SK-N-SH treated with all-trans-retinoic acid at 6 μM for 48 hours (cell line): Measurements from ENCODE around the gene DHX40.

Source experiments
- ARNTL ChIP-seq: fragments of 450-650 bp; formaldehyde crosslinking; IDR thresholded peaks from 2 replicates; pipeline ENCODE4 v1.5.0; 2020; ENCODE audit warnings: low read depth, mild to moderate bottlenecking, moderate library complexity, borderline replicate concordance
- BACH2 ChIP-seq: fragments of 250-450 bp; sonication (Bioruptor Pico); IDR thresholded peaks from 2 replicates; pipeline ENCODE4 v1.9.0; 2021; ENCODE audit warnings: mild to moderate bottlenecking, borderline replicate concordance
- CSDC2 ChIP-seq: fragments of 250-450 bp; sonication (Bioruptor Pico); IDR thresholded peaks from 2 replicates; pipeline ENCODE4 v1.5.0; 2020; ENCODE audit warnings: mild to moderate bottlenecking, moderate library complexity
- ESRRG ChIP-seq: fragments of 250-450 bp; sonication (Bioruptor Pico); IDR thresholded peaks from 2 replicates; pipeline ENCODE4 v1.6.1; 2021; ENCODE audit warnings: mild to moderate bottlenecking
- ISL1 ChIP-seq: fragments of 250-450 bp; sonication (Bioruptor Pico); IDR thresholded peaks from 2 replicates; pipeline ENCODE4 v2.1.2; 2022; ENCODE audit warnings: mild to moderate bottlenecking, moderate library complexity
- RARB ChIP-seq: fragments of 250-450 bp; sonication (Bioruptor Pico); IDR thresholded peaks from 2 replicates; pipeline ENCODE4 v1.8.0; 2021; ENCODE audit warnings: mild to moderate bottlenecking, moderate library complexity
- TCF4 ChIP-seq: fragments of 250-450 bp; sonication (Bioruptor Pico); IDR thresholded peaks from 2 replicates; pipeline ENCODE4 v1.8.0; 2021; ENCODE audit warnings: mild to moderate bottlenecking, moderate library complexity, borderline replicate concordance
- TOX ChIP-seq: fragments of 250-450 bp; sonication (Bioruptor Pico); IDR thresholded peaks from 2 replicates; pipeline ENCODE4 v1.8.0; 2021; ENCODE audit warnings: mild to moderate bottlenecking, moderate library complexity, borderline replicate concordance
- ZFP30 ChIP-seq: fragments of 450-650 bp; formaldehyde crosslinking; IDR thresholded peaks from 2 replicates; pipeline ENCODE4 v1.5.0; 2022; ENCODE audit warnings: mild to moderate bottlenecking, moderate library complexity
- ZNF70 ChIP-seq: fragments of 450-650 bp; formaldehyde crosslinking; IDR thresholded peaks from 2 replicates; pipeline ENCODE4 v1.5.0; 2020; ENCODE audit warnings: mild to moderate bottlenecking, moderate library complexity
- TF ChIP-seq, protein P1 (sequence below): fragments of 250-450 bp; sonication (Bioruptor Pico); IDR thresholded peaks from 2 replicates; pipeline ENCODE4 v1.5.1; 2020; ENCODE audit warnings: low read depth, mild to moderate bottlenecking, moderate library complexity
- TF ChIP-seq, protein P2 (sequence below): fragments of 250-450 bp; sonication (Bioruptor Pico); IDR thresholded peaks from 2 replicates; pipeline ENCODE4 v1.8.0; 2021; ENCODE audit warnings: low read depth, mild to moderate bottlenecking, moderate library complexity, borderline replicate concordance
- TF ChIP-seq, protein P3 (sequence below): fragments of 250-450 bp; sonication (Bioruptor Pico); IDR thresholded peaks from 2 replicates; pipeline ENCODE4 v1.5.0; 2020; ENCODE audit warnings: mild to moderate bottlenecking, moderate library complexity

DNA sequence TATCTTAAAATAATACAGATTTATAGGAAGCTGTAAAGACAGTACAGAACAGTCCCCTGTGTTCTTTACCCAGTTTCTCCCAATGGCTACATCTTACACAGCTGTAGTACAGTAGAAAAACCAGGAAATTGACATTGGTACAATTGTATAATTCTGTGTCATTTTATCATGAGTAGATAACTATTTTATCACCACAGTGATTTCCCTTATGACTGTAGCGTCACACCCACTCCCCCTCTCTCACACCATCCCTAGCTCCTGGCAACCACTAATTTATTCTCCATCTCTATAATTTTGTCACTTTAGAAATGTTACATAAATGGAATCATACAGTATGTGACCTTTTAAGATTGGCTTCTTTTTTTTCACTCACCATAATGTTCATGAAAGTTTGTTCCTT is 85.2 kb downstream of the DHX40 start:
- TF ChIP-seq TCF4 (CRISPR knock-in tag): no peak
- no peak for TF ChIP-seq TOX (CRISPR knock-in tag)
- TF ChIP-seq, protein P1, sequence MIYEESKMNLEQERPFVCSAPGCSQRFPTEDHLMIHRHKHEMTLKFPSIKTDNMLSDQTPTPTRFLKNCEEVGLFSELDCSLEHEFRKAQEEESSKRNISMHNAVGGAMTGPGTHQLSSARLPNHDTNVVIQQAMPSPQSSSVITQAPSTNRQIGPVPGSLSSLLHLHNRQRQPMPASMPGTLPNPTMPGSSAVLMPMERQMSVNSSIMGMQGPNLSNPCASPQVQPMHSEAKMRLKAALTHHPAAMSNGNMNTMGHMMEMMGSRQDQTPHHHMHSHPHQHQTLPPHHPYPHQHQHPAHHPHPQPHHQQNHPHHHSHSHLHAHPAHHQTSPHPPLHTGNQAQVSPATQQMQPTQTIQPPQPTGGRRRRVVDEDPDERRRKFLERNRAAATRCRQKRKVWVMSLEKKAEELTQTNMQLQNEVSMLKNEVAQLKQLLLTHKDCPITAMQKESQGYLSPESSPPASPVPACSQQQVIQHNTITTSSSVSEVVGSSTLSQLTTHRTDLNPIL (CRISPR knock-in tag): no peak
- TF ChIP-seq RARB (CRISPR knock-in tag): no peak
- TF ChIP-seq, protein P2, sequence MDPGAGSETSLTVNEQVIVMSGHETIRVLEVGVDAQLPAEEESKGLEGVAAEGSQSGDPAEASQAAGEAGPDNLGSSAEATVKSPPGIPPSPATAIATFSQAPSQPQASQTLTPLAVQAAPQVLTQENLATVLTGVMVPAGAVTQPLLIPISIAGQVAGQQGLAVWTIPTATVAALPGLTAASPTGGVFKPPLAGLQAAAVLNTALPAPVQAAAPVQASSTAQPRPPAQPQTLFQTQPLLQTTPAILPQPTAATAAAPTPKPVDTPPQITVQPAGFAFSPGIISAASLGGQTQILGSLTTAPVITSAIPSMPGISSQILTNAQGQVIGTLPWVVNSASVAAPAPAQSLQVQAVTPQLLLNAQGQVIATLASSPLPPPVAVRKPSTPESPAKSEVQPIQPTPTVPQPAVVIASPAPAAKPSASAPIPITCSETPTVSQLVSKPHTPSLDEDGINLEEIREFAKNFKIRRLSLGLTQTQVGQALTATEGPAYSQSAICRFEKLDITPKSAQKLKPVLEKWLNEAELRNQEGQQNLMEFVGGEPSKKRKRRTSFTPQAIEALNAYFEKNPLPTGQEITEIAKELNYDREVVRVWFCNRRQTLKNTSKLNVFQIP (CRISPR knock-in tag): no peak
- no peak for TF ChIP-seq BACH2 (CRISPR knock-in tag)
- no peak for TF ChIP-seq ISL1
- TF ChIP-seq ZFP30 (CRISPR knock-in tag): no peak
- TF ChIP-seq ARNTL (CRISPR knock-in tag): no peak
- TF ChIP-seq, protein P3, sequence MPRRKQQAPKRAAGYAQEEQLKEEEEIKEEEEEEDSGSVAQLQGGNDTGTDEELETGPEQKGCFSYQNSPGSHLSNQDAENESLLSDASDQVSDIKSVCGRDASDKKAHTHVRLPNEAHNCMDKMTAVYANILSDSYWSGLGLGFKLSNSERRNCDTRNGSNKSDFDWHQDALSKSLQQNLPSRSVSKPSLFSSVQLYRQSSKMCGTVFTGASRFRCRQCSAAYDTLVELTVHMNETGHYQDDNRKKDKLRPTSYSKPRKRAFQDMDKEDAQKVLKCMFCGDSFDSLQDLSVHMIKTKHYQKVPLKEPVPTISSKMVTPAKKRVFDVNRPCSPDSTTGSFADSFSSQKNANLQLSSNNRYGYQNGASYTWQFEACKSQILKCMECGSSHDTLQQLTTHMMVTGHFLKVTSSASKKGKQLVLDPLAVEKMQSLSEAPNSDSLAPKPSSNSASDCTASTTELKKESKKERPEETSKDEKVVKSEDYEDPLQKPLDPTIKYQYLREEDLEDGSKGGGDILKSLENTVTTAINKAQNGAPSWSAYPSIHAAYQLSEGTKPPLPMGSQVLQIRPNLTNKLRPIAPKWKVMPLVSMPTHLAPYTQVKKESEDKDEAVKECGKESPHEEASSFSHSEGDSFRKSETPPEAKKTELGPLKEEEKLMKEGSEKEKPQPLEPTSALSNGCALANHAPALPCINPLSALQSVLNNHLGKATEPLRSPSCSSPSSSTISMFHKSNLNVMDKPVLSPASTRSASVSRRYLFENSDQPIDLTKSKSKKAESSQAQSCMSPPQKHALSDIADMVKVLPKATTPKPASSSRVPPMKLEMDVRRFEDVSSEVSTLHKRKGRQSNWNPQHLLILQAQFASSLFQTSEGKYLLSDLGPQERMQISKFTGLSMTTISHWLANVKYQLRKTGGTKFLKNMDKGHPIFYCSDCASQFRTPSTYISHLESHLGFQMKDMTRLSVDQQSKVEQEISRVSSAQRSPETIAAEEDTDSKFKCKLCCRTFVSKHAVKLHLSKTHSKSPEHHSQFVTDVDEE (CRISPR knock-in tag): no peak
- TF ChIP-seq ZNF70: no peak
- no peak for TF ChIP-seq ESRRG (CRISPR knock-in tag)
- TF ChIP-seq CSDC2 (CRISPR knock-in tag): no peak
